Glutamatergic neuron (in vitro differentiated cells): ENCODE data around the gene MAMDC2. TPM values are rescaled to one million over a fixed set of nuclear protein-coding genes. Genes with fewer than 3 reads are reported as not detected.

Experiments
- DNase-seq: peaks from one replicate; pipeline ENCODE4 v3.0.0; 2022
- H3K27ac Mint-ChIP-seq: one replicate; pipeline ENCODE4 v1.8.0; 2020; ENCODE audit warnings: mild to moderate bottlenecking, mixed read lengths, inconsistent platforms; ENCODE audit not compliant: unreplicated experiment
- H3K27me3 Mint-ChIP-seq: one replicate; pipeline ENCODE4 v1.8.0; 2020; ENCODE audit warnings: mild to moderate bottlenecking, moderate library complexity, mixed read lengths, inconsistent platforms; ENCODE audit not compliant: unreplicated experiment
- H3K36me3 Mint-ChIP-seq: one replicate; pipeline ENCODE4 v1.8.0; 2020; ENCODE audit warnings: mild to moderate bottlenecking, mixed read lengths, inconsistent platforms; ENCODE audit not compliant: unreplicated experiment
- H3K4me1 Mint-ChIP-seq: one replicate; pipeline ENCODE4 v1.8.0; 2020; ENCODE audit warnings: mild to moderate bottlenecking, low read depth, mixed read lengths, inconsistent platforms; ENCODE audit not compliant: unreplicated experiment
- H3K4me3 Mint-ChIP-seq: one replicate; pipeline ENCODE4 v1.8.0; 2020; ENCODE audit warnings: mild to moderate bottlenecking, mixed read lengths, inconsistent platforms; ENCODE audit not compliant: unreplicated experiment
- H3K9me3 Mint-ChIP-seq: one replicate; pipeline ENCODE4 v1.8.0; 2020; ENCODE audit warnings: mild to moderate bottlenecking, moderate library complexity, mixed read lengths, inconsistent platforms; ENCODE audit not compliant: unreplicated experiment
- CTCF ChIP-seq: fragments of 200-600 bp; sonication (generic); IDR thresholded peaks from one replicate; pipeline ENCODE4 v1.5.0; 2021; ENCODE audit not compliant: partially characterized antibody, unreplicated experiment
- total RNA-seq: library from RNA; stranded (reverse); fragmentation: NEBNext Ultra II Directional; extraction: Animal tissue kit (Norgen Biotek cat#: 25700); gene quantifications from one replicate; pipeline ENCODE4 v1.2.1, GENCODE V29; 2021; ENCODE audit not compliant: unreplicated experiment

MAMDC2 gene
- total RNA-seq, 1 donor from 2014 or later: 0.22 TPM

- H3K9me3 Mint-ChIP-seq: no peaks in the 10 kb centered on the region
- no peak overlapping the region for H3K4me3 Mint-ChIP-seq
- H3K27me3 Mint-ChIP-seq: no peaks in the 10 kb centered on the region
- no peak for TF ChIP-seq CTCF
- no peaks in the 10 kb centered on the region for H3K36me3 Mint-ChIP-seq
- no peak overlapping the region for H3K27ac Mint-ChIP-seq
- peaks cover 7% of the 10 kb centered on the region for H3K4me1 Mint-ChIP-seq
- no peak for DNase-seq
These were observed 44.3 kb upstream of the MAMDC2 start for GRCh38 chr9:69999315-69999714.

GRCh38 chr9:70000469-70000868 lies 43.2 kb upstream of the MAMDC2 start:
- no peak overlapping the region for H3K4me3 Mint-ChIP-seq
- H3K27me3 Mint-ChIP-seq: no peaks in the 10 kb centered on the region
- TF ChIP-seq CTCF: no peak
- DNase-seq: no peak
- peaks cover under 1% of the 10 kb centered on the region for H3K36me3 Mint-ChIP-seq
- no peak overlapping the region for H3K27ac Mint-ChIP-seq
- peaks cover 7% of the 10 kb centered on the region for H3K4me1 Mint-ChIP-seq
- H3K9me3 Mint-ChIP-seq: no peaks in the 10 kb centered on the region

GRCh38 chr9:70003901-70004714 lies 39.5 kb upstream of the MAMDC2 start:
- TF ChIP-seq CTCF: no peak
- Mint-ChIP-seq H3K36me3 (peaks cover 5% of the 10 kb centered on the region), H3K27me3 (no peaks in the 10 kb centered on the region), H3K4me1 (peaks cover 2% of the 10 kb centered on the region), H3K9me3 (no peaks in the 10 kb centered on the region), H3K4me3 (no peak overlapping the region), H3K27ac (no peak overlapping the region)
- DNase-seq: no peak

- DNase-seq: no peak
- Mint-ChIP-seq H3K4me3 (no peak overlapping the region), H3K36me3 (peaks cover 5% of the 10 kb centered on the region), H3K4me1 (peaks cover 2% of the 10 kb centered on the region), H3K27me3 (no peaks in the 10 kb centered on the region), H3K9me3 (peaks cover 2% of the 10 kb centered on the region), H3K27ac (no peak overlapping the region)
- no peak for TF ChIP-seq CTCF
These were observed 37.3 kb upstream of the MAMDC2 start for GRCh38 chr9:70006306-70006705.

- Mint-ChIP-seq H3K9me3 (peaks cover 2% of the 10 kb centered on the region), H3K27me3 (no peaks in the 10 kb centered on the region), H3K4me3 (no peak overlapping the region), H3K27ac (no peak overlapping the region), H3K36me3 (peaks cover 5% of the 10 kb centered on the region), H3K4me1 (peaks cover 2% of the 10 kb centered on the region)
- no peak for DNase-seq
- no peak for TF ChIP-seq CTCF
These were observed 35.8 kb upstream of the MAMDC2 start for GRCh38 chr9:70007831-70008230.
